Endothelial cell of umbilical vein (primary cell): ENCODE results near the gene ACER3.
"Not testable (repeated sequence)": the region's sequence is repeated elsewhere in the genome, so short reads cannot be mapped to it uniquely, and the experiment has no call there.

Experiments
- EZH2 ChIP-seq: IDR thresholded peaks from 2 replicates; pipeline ENCODE4 v1.6.1; 2012; ENCODE audit warnings: borderline replicate concordance, low read depth, mild to moderate bottlenecking, moderate library complexity, low read length, inconsistent platforms; ENCODE audit not compliant: severe bottlenecking
- JUN ChIP-seq: IDR thresholded peaks from 2 replicates; pipeline ENCODE4 v1.6.1; 2011; ENCODE audit warnings: borderline replicate concordance, low read depth; ENCODE audit not compliant: insufficient read length, insufficient read depth
- MYC ChIP-seq: IDR thresholded peaks from one replicate; pipeline ENCODE4 v1.6.1; 2011; ENCODE audit warnings: mild to moderate bottlenecking, low read depth, low read length
- POLR2A ChIP-seq: IDR thresholded peaks from 2 replicates; pipeline ENCODE4 v1.6.1; 2012; ENCODE audit warnings: low read depth, mild to moderate bottlenecking, control low read depth, low read length
- POLR2AphosphoS5 ChIP-seq: IDR thresholded peaks from 2 replicates; pipeline ENCODE4 v1.6.1; 2012; ENCODE audit warnings: low read depth, mild to moderate bottlenecking, control low read depth, low read length, moderate library complexity; ENCODE audit not compliant: insufficient read depth
- TF ChIP-seq, protein P1 (sequence below), 2 donors: IDR thresholded peaks; 1 replicate in 1 of 2; 2 replicates in 1 of 2; pipeline ENCODE4 v1.5.1; 2011; ENCODE audit warnings: low read length in 2 of 2, mild to moderate bottlenecking in 2 of 2, moderate library complexity in 2 of 2, control low read depth in 1 of 2, inconsistent platforms in 1 of 2, low read depth in 1 of 2; ENCODE audit not compliant: insufficient read depth in 1 of 2; ENCODE audit errors: extremely low read depth in 1 of 2
- TF ChIP-seq, protein P2 (sequence below): IDR thresholded peaks from 2 replicates; pipeline ENCODE4 v1.6.1; 2011; ENCODE audit not compliant: insufficient read depth, insufficient read length

DNA sequence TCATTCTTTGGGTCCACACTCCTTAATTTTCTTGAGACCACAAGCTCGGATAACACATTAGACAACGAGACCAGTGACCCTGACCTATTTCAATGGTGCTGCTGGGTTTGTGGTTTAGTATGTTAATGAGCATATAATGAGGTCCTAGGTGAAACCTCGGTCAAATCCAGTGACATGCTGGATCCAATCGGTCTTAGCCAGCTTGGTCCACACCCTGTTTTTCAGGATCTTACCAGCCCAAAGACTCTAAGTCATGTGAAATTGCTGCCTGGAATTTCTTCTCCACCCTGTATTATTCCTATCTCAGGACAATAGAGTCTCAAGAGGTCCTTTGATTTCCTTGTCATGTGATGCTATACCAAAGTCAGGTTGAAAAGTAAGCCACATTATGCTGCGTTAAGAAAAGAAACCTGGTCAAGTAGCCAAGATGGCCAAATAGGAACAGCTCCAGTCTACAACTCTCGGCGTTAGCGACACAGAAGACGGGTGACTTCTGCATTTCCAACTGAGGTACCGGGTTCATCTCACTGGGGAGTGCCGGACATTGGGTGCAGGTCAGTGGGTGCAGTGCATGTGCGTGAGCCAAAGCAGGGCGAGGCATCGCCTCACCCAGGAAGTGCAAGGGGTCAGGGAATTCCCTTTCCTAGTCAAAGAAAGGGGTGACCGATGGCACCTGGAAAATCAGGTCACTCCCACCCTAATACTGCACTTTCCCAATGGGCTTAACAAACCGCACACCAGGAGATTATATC, 102.9 kb downstream of the ACER3 start:
- TF ChIP-seq, protein P1, sequence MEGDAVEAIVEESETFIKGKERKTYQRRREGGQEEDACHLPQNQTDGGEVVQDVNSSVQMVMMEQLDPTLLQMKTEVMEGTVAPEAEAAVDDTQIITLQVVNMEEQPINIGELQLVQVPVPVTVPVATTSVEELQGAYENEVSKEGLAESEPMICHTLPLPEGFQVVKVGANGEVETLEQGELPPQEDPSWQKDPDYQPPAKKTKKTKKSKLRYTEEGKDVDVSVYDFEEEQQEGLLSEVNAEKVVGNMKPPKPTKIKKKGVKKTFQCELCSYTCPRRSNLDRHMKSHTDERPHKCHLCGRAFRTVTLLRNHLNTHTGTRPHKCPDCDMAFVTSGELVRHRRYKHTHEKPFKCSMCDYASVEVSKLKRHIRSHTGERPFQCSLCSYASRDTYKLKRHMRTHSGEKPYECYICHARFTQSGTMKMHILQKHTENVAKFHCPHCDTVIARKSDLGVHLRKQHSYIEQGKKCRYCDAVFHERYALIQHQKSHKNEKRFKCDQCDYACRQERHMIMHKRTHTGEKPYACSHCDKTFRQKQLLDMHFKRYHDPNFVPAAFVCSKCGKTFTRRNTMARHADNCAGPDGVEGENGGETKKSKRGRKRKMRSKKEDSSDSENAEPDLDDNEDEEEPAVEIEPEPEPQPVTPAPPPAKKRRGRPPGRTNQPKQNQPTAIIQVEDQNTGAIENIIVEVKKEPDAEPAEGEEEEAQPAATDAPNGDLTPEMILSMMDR (IDR thresholded peaks at IDR 0.05; ENCODE audit: extremely low read depth in 1 of 2, insufficient read depth in 1 of 2, low read depth in 1 of 2, low read length in 2 of 2): not testable (repeated sequence)
- not testable (repeated sequence) for TF ChIP-seq MYC, JUN, POLR2AphosphoS5, POLR2A, EZH2
- TF ChIP-seq, protein P2, sequence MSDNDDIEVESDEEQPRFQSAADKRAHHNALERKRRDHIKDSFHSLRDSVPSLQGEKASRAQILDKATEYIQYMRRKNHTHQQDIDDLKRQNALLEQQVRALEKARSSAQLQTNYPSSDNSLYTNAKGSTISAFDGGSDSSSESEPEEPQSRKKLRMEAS: not testable (repeated sequence)
